Endothelial cell of umbilical vein (primary cell): ENCODE data around the gene SESN3.

Experiments
- EZH2 ChIP-seq: IDR thresholded peaks from 2 replicates; pipeline ENCODE4 v1.6.1; 2012; ENCODE audit warnings: borderline replicate concordance, low read depth, mild to moderate bottlenecking, moderate library complexity, low read length, inconsistent platforms; ENCODE audit not compliant: severe bottlenecking
- MAX ChIP-seq: IDR thresholded peaks from 2 replicates; pipeline ENCODE4 v1.6.1; 2011; ENCODE audit not compliant: insufficient read depth, insufficient read length
- POLR2A ChIP-seq: IDR thresholded peaks from 2 replicates; pipeline ENCODE4 v1.6.1; 2012; ENCODE audit warnings: low read depth, mild to moderate bottlenecking, control low read depth, low read length
- POLR2AphosphoS5 ChIP-seq: IDR thresholded peaks from 2 replicates; pipeline ENCODE4 v1.6.1; 2012; ENCODE audit warnings: low read depth, mild to moderate bottlenecking, control low read depth, low read length, moderate library complexity; ENCODE audit not compliant: insufficient read depth
- TF ChIP-seq, protein P1 (sequence below), 2 donors: IDR thresholded peaks; 1 replicate in 1 of 2; 2 replicates in 1 of 2; pipeline ENCODE4 v1.5.1; 2011; ENCODE audit warnings: low read length in 2 of 2, mild to moderate bottlenecking in 2 of 2, moderate library complexity in 2 of 2, control low read depth in 1 of 2, inconsistent platforms in 1 of 2, low read depth in 1 of 2; ENCODE audit not compliant: insufficient read depth in 1 of 2; ENCODE audit errors: extremely low read depth in 1 of 2

GRCh38 chr11:95257456-95257971, 26.5 kb upstream of the SESN3 start:
- TF ChIP-seq, protein P1, sequence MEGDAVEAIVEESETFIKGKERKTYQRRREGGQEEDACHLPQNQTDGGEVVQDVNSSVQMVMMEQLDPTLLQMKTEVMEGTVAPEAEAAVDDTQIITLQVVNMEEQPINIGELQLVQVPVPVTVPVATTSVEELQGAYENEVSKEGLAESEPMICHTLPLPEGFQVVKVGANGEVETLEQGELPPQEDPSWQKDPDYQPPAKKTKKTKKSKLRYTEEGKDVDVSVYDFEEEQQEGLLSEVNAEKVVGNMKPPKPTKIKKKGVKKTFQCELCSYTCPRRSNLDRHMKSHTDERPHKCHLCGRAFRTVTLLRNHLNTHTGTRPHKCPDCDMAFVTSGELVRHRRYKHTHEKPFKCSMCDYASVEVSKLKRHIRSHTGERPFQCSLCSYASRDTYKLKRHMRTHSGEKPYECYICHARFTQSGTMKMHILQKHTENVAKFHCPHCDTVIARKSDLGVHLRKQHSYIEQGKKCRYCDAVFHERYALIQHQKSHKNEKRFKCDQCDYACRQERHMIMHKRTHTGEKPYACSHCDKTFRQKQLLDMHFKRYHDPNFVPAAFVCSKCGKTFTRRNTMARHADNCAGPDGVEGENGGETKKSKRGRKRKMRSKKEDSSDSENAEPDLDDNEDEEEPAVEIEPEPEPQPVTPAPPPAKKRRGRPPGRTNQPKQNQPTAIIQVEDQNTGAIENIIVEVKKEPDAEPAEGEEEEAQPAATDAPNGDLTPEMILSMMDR (IDR thresholded peaks at IDR 0.05; ENCODE audit: extremely low read depth in 1 of 2, insufficient read depth in 1 of 2, low read depth in 1 of 2, low read length in 2 of 2), result no peak
- TF ChIP-seq EZH2 (no peak), POLR2AphosphoS5 (no peak), MAX (no peak), POLR2A (no peak)
